CD4-positive, alpha-beta T cell treated with Interleukin-2 at 100 ng/mL for 4 hours (primary cell): ENCODE measurements around the gene PRRT1B.

ENCODE experiments used
- DNase-seq: peaks from one replicate; pipeline ENCODE4 v3.0.0-alpha.2; 2020; ENCODE audit warnings: low spot score

Gene PRRT1B

DNA sequence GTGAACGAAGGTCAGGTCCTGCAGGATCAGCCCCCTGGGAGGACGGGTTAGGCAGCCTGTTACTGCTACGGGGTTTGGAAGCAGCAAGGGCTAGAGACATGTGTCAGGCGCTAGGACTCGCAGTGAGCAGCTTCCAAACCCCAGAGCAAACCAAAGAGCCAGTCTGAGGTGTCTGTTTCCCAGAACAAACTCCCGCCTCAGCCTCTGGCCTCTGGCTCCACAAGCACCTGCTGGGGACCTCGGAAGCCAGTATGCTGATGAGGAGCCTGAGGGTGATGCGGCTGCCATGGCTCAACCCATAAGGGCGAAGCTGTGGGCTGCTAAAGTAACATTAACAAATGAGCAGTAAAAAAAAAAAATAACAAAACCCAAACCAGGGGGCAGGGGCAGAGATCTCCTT is 35.0 kb downstream of the PRRT1B start:
- DNase-seq: no peak

DNA sequence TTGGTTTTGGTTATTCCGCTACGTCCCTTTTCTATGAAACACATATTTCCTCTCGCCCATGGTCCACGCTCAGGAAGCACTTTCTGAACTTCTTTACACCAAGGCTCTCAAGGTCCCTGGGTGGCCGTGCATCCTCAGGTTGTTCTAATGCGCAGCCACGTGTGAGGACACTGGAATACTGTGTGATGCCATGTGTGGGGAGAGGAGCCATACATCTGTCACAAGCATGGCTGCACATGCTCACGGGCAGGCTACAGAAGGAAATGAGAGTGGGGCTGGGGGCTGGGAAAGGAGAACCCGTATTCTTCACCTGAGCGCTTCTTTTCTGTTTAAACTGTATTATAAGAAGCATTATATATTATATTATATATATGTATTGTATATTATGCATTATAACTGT is 36.7 kb downstream of the PRRT1B start:
- DNase-seq: no peak

DNA sequence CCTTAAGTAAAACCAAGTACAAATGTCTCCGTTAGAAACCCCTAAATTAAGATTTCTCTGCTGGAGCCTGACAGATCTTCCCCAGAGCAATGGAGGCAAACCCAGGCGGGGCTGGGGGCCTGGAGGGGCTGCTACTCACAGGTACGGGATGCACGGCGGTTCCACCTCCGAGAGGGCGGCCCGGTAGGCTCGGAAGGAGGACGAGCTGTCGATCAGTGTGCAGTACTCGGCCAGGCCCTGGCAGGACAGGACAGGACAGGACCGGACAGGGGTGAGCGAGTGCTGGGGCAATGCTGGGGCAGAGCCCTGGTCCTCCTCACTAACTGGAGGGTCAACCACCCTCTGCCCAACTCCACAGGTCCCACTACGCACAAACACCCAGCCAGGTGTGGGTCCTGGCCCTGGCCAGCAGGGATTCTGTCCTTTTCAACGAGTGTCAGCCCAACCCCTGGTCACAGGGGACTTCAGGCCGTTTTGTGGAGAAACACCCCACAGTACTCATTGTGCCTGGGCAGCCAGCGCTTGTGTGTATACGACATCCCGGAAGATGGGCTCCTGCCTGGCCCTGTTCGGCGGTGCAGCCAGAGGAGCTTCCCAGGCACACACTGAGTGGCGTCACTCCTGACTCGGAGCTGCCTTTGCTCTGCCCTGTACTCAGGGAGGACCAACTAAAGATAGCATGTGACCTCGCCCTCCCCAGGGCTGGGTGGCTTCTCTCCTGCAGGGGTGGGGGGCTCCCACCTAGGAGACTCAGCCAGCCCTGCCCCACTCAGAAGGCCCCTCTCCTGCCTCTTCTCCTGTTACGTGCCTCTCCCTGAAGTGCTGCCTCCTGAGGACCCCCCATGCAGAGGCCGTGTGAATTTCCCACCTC is 37.4 kb downstream of the PRRT1B start:
- DNase-seq: no peak

DNA sequence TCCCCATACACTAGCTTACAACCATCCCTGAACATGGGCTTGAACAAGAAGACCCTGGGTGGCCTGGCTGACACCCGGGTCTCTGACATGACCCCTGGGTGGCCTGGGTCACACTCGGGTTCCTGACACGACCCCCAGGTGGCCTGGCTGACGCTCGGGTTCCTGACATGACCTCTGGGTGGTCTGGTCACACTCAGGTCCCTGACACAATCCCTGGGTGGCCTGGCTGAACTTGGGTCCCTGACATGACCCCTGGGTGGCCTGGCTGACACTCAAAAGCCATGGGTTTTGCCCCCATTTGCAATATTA is 38.0 kb downstream of the PRRT1B start:
- DNase-seq: no peak

DNA sequence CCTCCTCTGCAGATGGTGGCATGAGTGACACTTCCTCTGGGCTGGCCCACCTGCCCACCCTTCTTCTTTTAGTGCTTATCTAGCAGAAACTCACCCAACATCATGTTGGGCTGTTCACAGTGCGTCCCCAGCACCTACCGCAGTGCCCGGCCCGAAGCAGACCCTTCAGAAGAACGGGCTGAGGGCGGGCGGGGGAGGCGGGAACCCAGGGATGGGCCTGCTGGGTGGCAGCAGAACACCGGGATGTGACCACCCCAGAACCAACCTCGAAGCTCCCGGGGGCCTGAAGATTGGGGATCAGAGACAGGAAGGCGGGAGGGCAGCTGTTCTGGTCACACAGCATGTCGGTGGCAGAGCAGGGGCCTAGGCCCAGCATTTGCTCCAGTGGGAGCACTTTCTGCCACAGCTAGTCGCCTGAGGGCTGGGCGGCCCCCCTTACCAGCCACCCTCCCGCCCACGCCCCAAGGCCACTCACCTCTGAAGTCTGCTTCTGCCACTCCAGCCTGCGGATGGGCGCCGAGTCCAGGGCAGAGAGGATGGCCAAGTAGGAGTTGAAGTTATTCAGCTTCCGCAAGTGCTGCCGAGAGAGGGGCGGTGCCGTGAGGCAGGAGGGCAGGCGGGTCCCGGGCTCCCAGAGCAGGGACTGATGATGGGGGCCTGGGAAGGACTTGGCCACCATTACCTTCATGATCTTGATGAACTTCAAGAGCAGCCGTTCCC is 38.7 kb downstream of the PRRT1B start:
- no peak for DNase-seq

DNA sequence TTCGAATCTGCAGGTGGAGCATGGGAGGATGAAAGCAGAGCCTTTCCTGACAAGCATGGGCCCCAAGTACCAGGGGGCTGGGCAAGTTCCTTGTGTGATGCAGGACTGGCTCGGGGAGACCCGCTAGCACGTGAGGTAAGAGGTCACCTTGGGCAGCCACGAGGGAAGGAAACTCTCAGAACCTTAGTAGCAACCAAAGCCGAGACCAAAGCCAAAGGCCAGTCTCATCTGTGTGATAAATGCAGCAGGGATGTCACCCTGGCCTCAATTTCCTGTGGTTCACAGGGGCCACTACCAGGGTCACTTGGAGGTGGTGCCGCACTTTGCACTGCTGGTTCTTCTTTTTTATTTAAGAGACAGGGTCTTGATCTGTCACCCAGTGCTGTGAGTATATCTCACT is 39.5 kb downstream of the PRRT1B start:
- DNase-seq: no peak

DNA sequence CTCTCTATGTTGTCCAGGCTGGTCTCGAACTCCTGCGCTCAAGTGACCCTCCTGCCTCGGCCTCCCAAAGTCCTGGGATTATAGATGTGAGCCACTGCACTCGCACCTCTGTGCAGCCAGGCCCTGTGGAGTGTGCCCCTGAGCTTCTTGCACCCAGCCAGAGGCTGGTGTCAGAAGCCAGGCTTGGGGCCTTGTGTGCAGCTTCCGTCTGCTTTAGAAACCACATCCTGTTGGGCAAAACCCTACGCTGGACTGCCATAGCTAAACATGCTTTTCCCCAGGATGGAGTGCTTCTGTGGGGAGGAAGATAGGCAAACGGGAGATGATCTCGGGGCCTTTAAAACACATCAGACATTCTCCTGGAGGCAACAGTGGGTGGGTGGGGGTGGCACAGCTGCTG is 40.1 kb downstream of the PRRT1B start:
- DNase-seq: peak; percentile 63

DNA sequence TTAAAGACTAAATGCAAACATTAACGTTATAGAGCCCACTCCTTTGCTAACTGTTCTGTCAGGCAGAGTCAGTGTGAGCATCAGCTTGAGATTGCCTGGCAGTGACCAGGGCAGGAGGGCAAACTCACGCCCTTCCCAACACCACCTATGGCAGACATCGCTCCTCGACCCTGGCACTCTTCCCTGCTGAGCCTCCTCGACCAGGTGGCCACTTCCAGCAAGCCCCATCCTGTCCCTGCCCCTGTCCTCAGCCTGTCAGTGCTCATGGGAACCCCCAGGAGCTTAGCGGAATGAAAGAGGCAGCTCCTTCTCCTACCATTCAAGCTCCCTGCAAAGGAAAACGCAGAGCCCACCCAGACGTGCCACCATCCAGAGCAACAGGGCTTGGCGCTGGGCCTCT is 42.0 kb downstream of the PRRT1B start:
- no peak for DNase-seq

DNA sequence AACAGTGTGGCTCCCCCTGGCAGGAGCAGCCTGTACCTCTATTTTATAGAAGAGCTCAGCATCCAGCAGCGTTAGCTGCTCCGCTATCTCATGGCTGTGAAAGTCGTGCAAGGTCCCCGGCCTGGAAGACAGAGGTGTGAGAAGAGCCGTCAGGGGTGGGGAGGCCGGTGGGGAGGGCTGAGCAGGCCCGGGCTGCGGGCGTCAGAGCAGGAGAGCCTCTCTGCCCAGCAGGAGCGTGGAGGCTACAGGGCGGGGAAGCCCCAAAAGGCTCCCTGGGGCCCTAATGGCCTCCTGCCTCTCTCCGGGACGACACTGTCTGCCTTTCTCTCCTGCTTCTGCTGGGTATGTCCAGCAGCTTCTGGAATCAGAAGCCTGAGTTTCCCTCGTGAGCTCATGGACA is 42.6 kb downstream of the PRRT1B start:
- DNase-seq: no peak

DNA sequence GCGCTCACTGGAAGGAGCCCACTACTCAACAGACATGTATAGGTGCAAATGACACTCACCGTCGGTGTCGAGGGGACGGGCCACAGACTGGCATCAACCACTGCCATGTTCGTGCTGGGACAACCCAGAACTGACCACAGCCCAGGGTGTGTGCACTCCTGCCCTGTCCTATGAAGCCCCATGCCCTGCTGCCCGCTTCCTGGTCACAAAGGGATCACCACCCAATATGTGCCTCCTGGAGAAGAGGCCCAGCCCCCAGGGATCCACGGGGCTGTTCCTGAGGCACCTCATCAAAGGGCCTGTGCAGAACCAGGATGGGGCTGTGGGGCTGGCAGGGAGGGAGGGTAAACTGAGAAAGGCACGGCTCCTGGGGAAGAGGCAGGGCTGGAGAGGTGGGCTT is 43.1 kb downstream of the PRRT1B start:
- no peak for DNase-seq

DNA sequence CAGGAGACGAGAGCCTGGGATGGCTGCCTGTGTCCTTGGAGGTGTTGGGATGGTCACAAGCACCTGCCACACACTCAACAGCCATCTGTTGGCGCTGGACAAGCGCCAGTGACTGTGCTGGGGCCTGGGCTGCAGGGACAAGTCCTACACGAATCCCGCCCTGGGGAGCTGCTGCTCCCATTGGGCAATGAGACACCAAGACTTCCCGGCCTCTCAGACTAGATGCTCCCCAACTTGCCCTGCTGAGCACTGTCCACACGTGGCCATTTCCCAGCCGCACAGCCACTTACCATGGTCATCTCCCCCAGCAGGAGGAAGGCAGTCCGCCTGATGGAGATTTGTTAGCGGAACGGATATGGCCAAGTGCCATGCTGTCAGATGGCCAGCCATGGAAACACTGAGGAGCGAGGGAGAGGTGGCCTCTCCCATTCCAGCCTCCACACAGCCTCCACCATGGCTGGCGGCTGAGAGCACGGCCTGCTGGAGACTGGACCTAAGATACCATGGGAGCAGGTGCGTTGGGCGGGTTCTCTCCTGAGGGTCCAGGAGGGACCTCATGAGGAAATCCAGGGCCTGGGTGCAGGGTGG is 43.9 kb downstream of the PRRT1B start:
- no peak for DNase-seq

DNA sequence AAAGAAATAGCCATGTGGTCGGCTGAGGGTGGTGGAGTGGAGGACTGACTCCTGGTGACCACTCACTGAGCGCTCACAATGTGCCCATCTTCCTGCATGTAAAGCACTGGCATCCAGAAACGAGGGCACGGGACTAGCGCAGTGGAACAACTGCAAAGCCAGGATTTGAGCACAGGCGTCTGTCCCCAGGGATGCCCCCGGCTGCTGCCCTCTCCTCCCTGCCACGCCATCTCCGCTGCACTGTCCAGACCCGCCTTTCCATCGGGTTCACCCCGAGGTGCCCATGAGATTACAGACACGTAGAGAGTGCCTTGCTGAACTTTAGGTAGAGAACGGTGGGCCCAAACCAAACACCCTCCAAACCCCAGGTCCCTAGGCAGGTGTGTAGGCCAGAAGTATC is 44.7 kb downstream of the PRRT1B start:
- no peak for DNase-seq

DNA sequence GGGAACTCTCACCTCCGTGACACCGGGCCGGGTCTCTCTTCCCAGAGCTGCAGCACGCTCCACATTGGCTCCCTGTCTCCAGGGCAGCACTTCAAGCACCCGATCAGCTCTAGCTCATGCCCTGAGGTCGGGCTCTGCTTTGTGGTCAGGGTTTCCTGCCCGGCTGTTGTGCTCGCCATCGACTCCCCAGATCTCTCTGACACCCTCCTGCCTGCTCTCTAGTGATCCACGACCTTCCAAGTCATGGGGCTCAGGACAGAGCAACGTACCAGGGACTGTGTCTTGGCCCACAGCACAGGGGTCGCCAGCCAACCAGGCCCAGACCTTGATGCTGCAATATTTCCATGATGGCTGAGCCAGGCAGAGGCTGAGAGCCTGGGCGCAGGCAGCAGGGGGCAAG is 45.1 kb downstream of the PRRT1B start:
- DNase-seq: no peak

DNA sequence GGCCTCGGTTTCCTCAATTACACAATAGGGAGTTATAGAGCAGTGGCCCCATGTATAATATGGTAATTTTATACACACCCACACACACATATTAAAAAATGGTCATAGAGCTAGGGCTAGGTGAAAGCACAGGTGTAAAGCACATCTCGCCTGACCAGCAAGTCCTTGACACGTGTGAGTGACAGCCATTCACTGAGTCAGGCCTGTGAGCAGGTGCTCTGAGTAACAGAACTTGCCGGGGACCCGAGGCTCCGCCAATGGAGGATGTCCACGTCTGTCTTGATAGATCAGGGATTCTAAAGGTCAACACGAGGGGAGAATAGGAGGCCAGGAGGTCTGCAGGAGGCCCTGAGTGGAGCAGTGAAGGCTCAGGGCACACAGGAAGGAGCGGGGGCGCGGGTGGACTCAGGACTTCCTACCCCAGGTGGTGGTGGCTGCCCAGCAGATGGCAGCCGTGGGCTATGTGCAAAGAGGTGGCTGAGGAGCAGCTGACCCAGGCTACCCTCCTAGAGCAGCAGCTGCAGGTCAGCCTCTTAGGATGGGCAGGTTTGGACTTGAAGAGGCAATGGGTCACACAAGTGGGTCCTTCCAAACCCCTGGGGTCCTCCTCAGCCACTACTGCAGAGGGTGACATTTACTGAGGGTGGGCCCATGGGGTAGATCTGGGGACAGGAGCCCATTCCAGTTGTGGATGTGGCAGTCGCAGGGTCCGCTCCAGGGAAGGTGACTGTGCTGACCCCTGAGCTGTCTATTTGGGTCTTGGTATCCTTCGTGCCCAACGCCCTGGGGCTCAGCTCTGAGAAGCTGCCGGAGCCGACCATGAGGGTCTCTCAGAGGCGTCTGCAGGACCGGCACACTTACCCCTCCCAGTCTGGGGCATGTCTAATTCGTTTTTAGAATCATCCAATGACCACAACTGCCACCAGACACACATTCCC is 45.9 kb downstream of the PRRT1B start:
- DNase-seq: peak; percentile 75

DNA sequence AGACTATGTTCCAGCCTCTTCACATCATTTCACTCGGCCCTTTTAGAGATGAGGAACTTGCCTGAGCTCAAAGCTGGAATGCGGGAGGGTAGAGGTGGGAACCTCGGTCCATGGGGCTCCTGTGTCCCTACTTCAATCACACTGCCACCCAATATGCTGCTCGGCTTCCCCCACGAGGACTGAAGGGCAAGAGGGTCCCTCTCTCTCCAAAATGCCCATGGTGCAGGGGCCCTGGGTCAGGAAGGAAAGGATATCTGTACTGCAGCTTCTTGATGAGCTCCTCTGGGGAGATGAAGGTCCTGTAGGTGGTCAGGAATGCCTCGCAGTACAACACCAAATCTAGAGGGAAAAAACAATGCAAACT is 46.5 kb downstream of the PRRT1B start:
- no peak for DNase-seq

DNA sequence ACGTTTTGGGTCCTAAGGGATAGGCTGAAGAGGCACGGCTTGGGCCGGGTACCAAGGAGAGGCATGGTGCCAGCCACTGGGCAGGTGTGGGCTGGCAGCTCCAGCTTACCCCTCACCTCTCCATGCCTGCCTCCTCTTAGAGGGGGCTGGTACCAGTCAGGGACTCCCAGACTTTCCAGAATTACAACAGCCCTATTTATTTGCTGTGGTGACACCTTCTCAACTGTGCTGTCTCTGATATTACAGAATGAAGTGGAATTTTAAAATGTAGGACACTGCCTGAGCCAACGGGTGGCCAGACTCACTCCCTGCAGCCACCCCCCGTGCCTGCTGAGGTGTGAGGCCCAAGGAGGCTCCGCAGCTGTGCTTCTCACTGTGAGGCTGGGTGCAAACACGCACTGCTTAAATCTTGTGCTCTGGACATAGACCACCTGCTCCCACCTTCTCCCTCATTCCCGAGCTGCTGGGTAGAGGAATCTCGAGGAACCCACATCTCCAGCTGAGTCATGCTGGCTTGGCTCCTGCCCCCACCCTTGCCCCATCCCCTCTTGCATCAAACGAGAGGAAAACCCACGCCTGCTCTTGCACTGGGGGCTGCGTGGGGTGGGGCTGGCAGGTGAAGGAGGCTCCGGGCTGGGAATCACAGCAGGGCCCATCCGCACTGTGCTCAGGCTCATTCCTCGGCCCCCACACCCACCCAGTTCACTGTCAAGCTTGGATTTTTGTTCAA is 47.9 kb downstream of the PRRT1B start:
- no peak for DNase-seq

DNA sequence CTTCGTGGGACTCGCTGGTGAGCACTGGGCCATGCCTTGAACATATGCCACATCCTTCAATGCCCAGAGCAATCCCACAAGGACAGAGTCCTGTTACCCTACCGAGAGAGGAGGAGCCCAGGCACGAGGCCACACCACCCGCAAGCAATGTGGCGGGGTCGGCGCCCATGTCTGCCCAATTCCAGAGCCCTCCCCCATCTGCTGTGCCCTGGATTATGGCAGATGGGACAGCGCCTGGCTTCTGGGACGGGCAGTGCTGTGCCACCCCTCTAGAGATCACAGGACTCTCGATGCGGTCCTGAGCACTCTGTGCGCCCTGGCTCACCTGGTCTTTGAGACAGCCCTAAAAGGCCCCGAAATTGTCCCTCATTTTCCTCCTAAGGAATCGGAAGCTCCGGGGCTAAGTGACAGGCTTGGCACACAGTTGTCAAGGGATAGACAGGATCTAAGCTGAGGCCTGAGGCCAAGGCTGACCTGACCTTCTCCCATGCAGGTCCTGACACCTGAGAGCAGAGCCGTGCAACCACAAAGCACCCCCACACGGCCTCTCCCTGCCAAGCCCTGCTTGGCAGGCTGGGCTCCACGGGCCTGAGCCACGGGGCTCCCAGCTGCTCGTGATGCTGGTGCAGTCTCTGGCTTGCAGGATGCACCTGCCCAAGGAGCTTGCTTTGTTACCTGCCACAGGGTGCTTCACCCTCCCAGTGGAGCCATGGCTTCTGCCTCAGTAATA is 48.8 kb downstream of the PRRT1B start:
- DNase-seq: no peak

DNA sequence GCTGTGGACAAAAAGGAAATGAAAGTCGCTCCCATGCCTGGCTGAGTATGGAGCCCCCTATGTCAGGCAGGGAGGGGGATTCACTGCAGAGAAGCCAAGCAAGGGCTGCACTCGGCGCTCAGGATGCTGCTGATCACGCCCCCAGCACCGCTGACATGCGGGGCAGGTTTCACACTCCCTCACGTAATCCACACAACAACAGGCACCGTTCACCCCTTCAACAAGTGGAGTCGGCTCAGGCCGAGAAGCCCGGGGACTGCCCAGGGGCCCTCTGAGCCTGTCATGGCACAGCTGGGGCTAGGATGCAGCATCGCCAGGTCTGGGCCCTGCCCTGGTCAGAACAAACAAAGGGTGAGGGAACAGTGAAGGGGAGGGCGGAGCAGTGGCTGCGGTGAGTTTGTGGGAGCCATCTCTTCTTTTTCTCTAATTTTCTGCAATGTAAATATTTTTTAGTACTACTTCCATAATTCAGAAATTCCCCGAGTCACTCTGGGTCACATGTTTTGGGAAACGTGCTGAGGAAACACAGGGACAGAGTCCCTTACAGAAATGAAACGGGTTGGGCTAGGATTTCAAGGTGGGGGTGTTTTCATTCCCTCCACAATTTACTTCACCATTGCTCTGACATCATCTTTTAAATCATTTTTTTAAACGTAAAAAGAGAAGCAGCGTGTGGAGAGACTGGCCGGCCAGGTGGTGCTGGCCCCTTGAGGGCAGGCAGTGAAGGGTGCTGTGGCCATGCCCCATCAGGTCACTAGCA is 49.8 kb downstream of the PRRT1B start:
- DNase-seq: no peak

DNA sequence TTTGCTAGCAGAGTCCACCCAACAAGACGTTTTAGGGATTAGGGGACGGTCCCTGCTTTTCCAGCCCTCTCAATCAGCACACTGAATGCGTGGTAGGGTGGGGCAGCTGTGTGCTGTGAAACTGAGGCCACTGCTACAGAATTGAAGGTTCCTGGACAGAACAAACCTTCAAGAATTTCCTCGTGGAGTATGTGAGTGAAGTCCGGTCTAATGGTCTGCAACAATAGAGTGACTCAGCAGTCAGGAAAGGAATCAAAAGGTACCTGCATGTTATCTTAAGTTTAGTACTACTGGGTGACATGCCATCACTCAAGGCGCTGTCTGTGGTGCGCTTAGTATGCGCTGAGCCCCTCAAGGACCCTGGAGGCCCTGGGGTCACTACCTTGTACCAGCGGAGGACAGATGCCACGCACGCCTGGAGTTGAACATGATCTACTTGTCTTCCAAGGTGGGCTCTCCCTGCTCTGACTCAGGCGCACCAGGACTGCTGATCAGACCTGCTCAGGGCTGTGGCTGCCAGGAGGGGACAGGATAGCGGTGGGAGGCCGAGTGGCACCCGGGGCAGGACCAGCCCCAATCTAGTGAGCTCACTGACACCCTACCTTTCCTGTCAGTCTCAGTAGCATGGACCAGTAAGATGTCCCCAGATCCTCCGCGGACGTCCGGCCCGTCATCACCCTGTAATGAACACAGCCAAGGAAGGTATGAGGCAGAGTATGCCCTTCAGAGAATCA is 50.5 kb downstream of the PRRT1B start:
- no peak for DNase-seq

DNA sequence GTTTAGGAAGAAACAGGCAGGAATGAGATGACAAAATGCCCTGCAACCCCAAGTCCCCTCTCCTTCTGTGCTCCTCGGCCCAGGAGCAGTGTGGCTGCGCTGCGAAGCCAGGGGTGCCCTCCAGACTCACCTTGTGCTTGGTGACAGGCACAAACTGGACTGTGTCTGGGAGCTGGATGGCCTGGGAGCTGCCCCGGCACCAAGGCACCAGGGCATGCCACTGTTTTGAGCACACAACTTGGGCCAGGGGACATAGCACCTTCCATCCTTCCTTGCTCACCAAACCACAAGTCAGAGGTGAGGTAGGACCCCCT is 51.1 kb downstream of the PRRT1B start:
- no peak for DNase-seq
